Prostate gland (tissue), 2 donors: ENCODE data around the gene MYBPH.

Experiments
- POLR2AphosphoS5 ChIP-seq: sonication (generic); formaldehyde crosslinking; IDR thresholded peaks from one replicate; pipeline ENCODE4 v1.6.1; 2017; ENCODE audit warnings: antibody characterized with exemption
- TF ChIP-seq, protein P1 (sequence below), 4 experiments: fragments of 200-600 bp in 2 of 4; fragments of 450-650 bp in 2 of 4; sonication (generic) in 2 of 4; IDR thresholded peaks; 1 replicate in 3 of 4; 2 replicates in 1 of 4; pipeline ENCODE4 v1.5.1; 2016 to 2019; ENCODE audit warnings: antibody characterized with exemption in 4 of 4, mild to moderate bottlenecking in 2 of 4, moderate library complexity in 2 of 4

DNA sequence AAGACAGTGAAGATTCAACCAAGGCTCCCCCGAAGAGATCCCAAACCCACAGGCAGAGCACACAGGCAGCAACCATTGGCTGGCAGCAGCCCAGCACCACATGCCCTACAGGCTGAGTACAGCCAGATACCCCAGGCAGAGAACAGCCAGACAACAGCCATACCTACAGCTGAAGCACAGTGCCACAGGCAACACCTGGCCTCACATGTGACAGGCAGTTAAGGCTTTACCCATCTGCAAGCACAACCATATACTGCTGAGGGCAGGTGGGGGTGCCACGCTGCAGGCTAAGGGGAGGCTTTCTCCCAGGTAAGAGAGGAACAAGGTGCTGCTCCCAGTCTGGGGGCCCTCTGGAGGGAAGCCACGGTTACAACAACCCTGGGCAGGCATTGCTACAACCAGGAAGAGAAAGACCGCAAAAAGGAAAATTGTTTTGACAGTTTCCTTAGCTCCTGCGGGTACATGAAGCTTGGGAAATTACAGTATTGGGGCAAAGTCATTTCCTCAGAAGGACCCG, 41.6 kb upstream of the MYBPH start:
- TF ChIP-seq, protein P1, sequence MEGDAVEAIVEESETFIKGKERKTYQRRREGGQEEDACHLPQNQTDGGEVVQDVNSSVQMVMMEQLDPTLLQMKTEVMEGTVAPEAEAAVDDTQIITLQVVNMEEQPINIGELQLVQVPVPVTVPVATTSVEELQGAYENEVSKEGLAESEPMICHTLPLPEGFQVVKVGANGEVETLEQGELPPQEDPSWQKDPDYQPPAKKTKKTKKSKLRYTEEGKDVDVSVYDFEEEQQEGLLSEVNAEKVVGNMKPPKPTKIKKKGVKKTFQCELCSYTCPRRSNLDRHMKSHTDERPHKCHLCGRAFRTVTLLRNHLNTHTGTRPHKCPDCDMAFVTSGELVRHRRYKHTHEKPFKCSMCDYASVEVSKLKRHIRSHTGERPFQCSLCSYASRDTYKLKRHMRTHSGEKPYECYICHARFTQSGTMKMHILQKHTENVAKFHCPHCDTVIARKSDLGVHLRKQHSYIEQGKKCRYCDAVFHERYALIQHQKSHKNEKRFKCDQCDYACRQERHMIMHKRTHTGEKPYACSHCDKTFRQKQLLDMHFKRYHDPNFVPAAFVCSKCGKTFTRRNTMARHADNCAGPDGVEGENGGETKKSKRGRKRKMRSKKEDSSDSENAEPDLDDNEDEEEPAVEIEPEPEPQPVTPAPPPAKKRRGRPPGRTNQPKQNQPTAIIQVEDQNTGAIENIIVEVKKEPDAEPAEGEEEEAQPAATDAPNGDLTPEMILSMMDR (IDR thresholded peaks at IDR 0.05) = no peak
- TF ChIP-seq POLR2AphosphoS5 = no peak
